GM12874 (cell line): ENCODE measurements around the gene CAPS2.

Experiments used
- TF ChIP-seq, protein P1 (sequence below): IDR thresholded peaks from 2 replicates; pipeline ENCODE4 v1.5.1; 2011; ENCODE audit warnings: low read depth, mild to moderate bottlenecking, control low read depth, low read length, moderate library complexity; ENCODE audit not compliant: insufficient read depth

Gene CAPS2

DNA sequence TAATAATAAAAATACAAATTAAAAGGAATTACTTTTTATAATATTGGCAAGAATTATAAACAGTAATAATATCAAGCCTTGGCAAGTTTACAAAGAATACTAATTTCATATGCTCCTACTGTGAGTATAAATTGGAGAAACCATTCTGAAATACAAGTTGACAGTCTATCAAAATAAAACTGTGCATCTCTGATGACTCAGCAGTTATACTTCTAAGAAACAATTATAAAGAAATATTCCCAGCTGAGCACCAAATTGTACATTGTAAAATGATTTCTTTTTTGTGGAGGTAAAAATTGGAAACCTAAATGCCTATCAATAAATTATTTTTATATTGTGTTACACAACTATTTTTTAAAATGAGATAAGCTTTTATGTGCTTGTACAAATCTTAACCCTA is 85.0 kb downstream of the CAPS2 start:
- TF ChIP-seq, protein P1, sequence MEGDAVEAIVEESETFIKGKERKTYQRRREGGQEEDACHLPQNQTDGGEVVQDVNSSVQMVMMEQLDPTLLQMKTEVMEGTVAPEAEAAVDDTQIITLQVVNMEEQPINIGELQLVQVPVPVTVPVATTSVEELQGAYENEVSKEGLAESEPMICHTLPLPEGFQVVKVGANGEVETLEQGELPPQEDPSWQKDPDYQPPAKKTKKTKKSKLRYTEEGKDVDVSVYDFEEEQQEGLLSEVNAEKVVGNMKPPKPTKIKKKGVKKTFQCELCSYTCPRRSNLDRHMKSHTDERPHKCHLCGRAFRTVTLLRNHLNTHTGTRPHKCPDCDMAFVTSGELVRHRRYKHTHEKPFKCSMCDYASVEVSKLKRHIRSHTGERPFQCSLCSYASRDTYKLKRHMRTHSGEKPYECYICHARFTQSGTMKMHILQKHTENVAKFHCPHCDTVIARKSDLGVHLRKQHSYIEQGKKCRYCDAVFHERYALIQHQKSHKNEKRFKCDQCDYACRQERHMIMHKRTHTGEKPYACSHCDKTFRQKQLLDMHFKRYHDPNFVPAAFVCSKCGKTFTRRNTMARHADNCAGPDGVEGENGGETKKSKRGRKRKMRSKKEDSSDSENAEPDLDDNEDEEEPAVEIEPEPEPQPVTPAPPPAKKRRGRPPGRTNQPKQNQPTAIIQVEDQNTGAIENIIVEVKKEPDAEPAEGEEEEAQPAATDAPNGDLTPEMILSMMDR: no peak

- TF ChIP-seq, protein P1: no peak
These were observed 90.1 kb downstream of the CAPS2 start for GRCh38 chr12:75239987-75240386.

- TF ChIP-seq, protein P1: no peak
These were observed 93.9 kb downstream of the CAPS2 start for GRCh38 chr12:75236206-75236605.

DNA sequence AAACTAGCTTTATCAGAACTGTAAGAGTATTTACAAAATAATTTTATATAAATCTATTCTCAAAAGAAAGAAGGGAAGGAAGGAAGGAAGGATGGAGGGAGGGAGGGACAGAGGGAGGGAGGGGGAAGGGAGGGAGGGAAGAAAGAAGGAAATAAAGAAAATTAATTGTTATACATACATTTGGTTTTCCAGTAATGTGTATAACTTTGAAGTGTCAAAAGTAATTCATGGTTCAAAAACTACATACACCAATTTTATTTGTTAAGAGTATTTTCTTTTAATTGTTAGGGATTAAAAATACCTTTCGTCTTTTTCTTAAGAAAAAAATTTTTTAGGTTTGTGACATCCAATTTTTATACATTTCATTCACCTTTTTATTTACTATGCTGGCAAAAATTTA is 103.0 kb downstream of the CAPS2 start:
- TF ChIP-seq, protein P1: no peak
